GM19099 (cell line): Measurements from ENCODE around the gene PDE11A.

Source experiments
- POLR2A ChIP-seq: IDR thresholded peaks from 3 replicates; pipeline ENCODE4 v1.6.1; 2011; ENCODE audit warnings: low read depth; ENCODE audit not compliant: insufficient read length; ENCODE audit errors: extremely low read depth

Gene PDE11A

DNA sequence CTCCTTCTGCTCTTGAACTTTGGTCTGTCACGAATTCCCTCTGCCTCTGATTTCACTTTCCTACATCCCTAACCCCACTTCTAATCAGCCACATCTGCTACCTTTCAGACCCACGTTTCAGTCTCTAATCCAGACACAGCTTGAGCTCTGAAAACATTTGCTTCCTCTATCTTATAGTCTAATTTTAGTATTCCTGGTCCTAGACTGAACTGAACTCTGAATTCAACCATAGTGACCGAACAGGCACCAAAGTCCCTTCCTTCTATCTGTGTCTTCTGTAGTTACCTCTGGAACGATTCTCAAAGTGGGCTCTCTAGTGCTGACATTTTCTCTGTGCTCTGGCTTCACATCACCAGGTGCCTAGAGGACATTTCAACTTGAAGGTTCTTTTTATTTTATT lies 156.2 kb downstream of the PDE11A start:
- TF ChIP-seq POLR2A = no peak

DNA sequence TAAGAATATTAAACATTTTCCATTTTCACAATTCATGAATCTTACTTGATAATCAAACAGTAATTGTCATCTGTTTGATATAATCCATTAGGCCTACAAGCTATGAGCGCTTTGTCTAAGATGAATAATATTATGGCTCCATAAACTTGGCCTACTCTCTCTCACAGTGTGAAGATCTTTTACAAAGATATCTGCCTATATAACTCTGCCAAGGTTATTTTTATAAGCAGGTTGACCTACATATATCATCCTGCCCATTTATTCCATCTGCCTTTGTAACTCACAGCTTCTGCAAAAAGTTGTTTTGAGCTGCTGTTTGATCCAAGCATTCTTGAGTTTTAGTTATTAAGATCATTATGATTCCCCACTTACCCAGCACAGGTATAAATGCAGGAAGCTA lies 158.3 kb downstream of the PDE11A start:
- TF ChIP-seq POLR2A = no peak

GRCh38 chr2:177909962-177910361 lies 162.6 kb downstream of the PDE11A start:
- TF ChIP-seq POLR2A = no peak

GRCh38 chr2:177908824-177909223 lies 163.8 kb downstream of the PDE11A start:
- no peak for TF ChIP-seq POLR2A

GRCh38 chr2:177908182-177908581 lies 164.4 kb downstream of the PDE11A start:
- TF ChIP-seq POLR2A = no peak

GRCh38 chr2:177906041-177906718 lies 166.4 kb downstream of the PDE11A start:
- no peak for TF ChIP-seq POLR2A

- no peak for TF ChIP-seq POLR2A
These were observed 166.9 kb downstream of the PDE11A start for GRCh38 chr2:177905640-177906039.

DNA sequence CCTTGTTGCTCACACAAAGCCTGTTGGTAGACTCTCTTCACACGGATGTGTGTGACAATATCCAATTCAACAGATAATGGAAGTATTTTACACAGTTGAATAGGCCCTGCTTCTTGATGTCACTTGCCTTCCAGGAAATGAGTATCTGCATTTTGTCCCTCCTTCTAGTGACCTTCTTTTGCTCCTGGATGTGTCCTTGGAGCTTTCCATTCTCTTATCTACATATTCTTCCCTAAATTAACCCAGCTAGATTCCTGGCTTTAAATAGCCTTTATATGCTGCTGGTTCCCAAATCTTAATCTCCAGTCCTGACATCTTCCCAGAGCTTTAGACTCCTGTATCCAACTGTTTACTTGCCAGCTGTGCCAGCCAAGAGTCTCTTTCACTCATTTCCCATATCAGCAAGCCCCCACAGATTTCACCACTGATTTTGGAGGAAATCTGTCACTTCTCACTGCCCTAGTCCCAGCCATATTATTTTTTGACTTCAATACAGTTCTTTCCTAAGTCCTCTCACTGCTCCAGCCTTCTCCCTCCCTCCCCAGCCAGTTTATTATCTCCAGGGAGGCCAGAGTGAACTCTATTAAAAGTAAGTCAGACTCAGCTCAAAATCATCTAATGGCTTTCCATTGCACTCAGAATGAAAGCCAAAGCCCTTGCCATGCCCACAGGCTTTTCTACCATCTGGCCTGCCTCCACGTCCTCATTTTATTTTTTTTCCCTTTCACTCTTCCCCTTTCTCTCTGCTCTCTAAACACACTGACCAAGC lies 170.0 kb downstream of the PDE11A start:
- no peak for TF ChIP-seq POLR2A

DNA sequence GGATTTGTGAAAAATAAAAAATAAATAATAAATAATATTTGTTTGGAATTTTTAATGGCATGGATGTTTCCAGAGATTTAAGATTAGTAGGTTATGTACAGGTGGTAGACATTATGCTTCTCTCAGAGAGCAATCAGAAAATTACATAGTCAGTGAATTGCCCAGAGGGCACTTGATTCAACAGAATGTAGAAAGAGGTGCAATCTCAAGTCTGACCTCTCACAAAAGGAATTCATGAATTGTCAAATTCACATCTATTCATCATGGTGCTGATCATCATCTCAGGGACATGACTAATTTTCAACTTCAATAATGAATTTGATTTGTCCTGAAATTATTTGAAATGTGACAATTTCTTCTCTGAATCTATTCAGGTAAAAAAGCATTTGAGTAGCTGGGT lies 172.5 kb downstream of the PDE11A start:
- no peak for TF ChIP-seq POLR2A

GRCh38 chr2:177897278-177897677 lies 175.3 kb downstream of the PDE11A start:
- TF ChIP-seq POLR2A = no peak

- no peak for TF ChIP-seq POLR2A
These were observed 176.0 kb downstream of the PDE11A start for GRCh38 chr2:177896587-177896986.

- TF ChIP-seq POLR2A = no peak
These were observed 178.0 kb downstream of the PDE11A start for GRCh38 chr2:177894546-177894945.

GRCh38 chr2:177893880-177894279 lies 178.7 kb downstream of the PDE11A start:
- no peak for TF ChIP-seq POLR2A

GRCh38 chr2:177891533-177891932 lies 181.0 kb downstream of the PDE11A start:
- no peak for TF ChIP-seq POLR2A

GRCh38 chr2:177889818-177890460 lies 182.6 kb downstream of the PDE11A start:
- no peak for TF ChIP-seq POLR2A

DNA sequence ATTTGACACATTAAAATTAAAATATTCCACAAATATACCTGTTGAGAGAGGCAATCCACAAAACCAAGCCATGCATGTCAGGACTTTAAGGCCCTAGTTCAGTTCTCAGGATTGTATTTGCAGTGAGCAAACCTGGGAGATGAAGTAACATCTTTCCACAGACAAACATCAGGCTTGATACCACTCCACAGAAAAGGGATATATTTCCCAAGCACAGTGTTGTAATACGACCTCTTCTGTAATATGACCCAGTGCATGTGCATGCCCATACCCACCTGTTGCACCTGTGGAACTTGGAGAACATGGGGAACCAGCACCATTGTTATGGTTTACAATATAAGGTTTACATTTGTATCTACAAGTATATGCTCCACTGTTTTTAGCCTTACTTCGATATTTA lies 184.0 kb downstream of the PDE11A start:
- no peak for TF ChIP-seq POLR2A

GRCh38 chr2:177887722-177888121 lies 184.9 kb downstream of the PDE11A start:
- TF ChIP-seq POLR2A = no peak

GRCh38 chr2:177886824-177887223 lies 185.8 kb downstream of the PDE11A start:
- no peak for TF ChIP-seq POLR2A
